HG03460 (cell line): ENCODE measurements around the gene CHM.
"Not testable (repeated sequence)": the region's sequence is repeated elsewhere in the genome, so short reads cannot be mapped to it uniquely, and the experiment has no call there.

ENCODE experiments used
- ATAC-seq: cut with Tn5 transposase; IDR thresholded peaks from one replicate; pipeline ENCODE4 v1.9.1; 2021; ENCODE audit not compliant: unreplicated experiment

Gene CHM, protein sequence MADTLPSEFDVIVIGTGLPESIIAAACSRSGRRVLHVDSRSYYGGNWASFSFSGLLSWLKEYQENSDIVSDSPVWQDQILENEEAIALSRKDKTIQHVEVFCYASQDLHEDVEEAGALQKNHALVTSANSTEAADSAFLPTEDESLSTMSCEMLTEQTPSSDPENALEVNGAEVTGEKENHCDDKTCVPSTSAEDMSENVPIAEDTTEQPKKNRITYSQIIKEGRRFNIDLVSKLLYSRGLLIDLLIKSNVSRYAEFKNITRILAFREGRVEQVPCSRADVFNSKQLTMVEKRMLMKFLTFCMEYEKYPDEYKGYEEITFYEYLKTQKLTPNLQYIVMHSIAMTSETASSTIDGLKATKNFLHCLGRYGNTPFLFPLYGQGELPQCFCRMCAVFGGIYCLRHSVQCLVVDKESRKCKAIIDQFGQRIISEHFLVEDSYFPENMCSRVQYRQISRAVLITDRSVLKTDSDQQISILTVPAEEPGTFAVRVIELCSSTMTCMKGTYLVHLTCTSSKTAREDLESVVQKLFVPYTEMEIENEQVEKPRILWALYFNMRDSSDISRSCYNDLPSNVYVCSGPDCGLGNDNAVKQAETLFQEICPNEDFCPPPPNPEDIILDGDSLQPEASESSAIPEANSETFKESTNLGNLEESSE

GRCh38 chrX:86047174-86047935 lies at the start of gene CHM:
CHM (minus strand) TSS chrX:86047558; CDS start chrX:86047532, 26 bp downstream.
- peak; percentile 99 for ATAC-seq

GRCh38 chrX:86078650-86079049 lies 31.3 kb upstream of the CHM start:
- ATAC-seq, result no peak

DNA sequence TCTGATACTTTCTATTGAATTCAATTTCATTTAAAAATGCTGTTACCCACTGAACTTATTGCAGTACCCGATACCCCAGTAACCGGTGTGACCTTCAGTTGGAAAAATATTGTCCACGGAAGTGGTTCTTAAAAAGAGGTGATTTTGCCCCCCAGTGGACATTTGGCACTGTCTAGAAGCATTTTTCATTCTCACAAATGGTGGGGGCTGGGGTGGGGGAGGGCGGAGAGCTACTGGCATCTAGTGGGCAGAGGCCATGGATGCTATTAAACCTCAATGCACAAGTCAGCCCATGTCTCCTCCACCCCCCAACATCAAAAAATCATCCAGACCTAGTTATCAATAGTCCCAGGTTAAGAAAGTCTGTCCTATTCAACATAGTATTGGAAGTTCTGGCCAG lies 19.6 kb upstream of the CHM start:
- no peak for ATAC-seq

- no peak for ATAC-seq
These were observed 14.0 kb upstream of the CHM start for GRCh38 chrX:86061407-86061806.

DNA sequence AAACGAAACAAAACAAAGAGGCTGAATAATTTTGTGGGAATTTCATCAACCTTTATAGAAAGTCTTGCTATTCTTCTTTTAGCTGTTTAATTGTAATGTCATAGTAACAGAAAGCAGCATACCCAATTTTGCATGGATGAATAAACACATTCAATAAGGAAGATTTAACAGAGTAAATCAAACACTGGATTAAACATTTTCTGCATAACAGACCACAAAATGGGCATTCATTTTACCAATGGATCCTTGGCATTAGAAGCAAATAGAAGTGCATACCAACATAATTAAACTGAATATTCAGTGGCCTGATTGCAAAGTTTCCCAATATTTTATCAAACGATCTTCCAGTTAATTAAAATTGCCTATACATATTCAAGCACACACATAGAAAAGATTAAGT lies 4.4 kb upstream of the CHM start:
- ATAC-seq, result no peak

DNA sequence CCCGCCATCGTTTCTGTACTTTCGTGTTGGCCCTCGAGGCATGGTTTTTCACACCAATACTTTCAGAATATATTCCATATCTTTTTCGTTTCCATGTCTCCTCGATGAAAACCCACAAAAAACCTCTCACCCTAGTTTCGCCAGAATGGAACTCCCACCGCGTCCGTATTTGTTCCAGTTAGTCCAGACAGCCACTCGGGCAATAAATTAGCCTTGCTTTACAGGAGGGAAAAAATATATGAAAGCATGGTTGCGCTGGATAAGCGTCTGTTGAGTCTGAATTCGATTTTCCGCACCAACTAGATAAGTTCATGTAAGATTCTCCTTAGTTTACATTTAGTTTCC lies 550 bp upstream of the CHM start:
- no peak for ATAC-seq

DNA sequence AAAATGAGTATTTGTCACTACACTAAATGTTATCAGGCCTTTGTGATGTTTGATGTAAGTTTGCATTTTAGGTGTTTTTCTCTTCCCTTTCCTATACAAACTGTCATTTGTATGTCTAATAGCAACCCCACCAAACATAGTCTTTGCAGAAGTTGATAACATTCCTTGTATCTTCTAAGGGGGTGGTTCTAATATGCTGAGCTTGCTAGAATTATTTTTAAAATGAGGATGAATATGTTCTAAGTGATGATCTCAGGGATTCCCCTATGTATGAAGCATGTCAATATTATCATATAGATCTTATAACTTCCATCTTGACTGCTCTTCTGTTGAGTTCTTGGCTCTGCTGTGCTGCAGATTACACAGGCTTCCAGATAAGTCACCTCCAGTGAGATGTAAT lies 3.1 kb downstream of the CHM start:
- no peak for ATAC-seq

DNA sequence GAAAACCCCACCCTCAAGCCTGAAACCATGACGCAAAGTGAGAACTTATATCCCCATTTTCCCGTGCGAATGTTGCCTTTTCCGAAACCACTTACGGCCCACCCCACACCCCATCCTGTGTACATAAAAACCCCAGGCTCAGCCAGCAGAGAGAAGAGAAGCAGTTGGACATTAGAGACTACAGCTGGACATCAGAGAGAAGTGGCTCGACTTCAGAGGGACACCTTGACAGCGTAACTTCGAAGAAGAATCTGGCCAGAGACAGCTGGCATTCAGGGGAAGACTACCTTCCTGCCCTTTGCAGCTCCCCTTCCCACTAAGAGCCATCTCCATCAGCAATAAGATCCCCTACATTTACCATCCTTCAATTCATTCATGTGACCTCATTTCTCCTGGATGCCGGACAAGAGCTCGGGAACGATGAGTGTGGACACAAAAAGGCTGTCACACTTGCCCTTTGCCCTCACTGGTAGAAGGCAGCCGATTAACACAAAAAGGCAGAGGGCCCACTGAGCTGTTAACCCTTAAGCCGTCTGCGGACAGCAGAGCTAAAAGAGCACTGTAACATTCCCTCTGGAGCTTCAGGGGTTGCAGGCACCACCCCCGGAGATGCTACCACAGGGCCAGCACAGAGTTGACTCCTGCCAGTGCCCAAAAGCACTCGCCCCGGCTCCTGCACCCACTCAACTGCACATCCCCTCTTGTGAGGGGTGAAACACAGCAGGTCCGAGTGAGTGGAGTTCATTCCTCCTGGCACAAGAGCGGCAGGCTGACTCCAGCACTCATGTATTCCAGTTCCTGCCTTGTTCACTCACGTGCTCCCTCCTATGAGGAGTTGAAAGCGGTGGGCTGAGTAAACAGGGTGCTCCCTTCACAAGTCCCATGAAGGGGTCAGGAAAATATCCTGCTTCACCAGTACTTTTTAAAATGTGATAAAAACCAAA lies 7.5 kb downstream of the CHM start:
- no peak for ATAC-seq

GRCh38 chrX:86033385-86033784 lies 14.0 kb downstream of the CHM start:
- no peak for ATAC-seq

DNA sequence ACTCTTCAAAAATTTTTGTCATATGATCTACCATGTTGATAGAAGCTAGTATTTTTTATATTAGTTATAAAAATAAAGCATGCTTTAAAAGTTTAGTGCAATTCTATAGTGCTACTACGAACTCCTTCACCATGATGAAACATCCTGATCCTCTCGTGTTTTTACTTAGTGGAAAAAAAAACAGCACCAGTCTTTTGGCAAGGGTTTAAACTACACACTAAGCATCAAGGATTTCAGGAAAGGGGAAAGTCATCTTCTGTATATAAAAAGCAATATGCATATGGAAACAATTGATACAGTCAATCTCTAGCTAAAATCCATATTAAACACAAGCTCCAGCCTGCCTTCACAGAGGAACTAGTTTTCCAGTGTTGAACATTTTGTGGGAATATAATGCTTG lies 18.7 kb downstream of the CHM start:
- ATAC-seq, result no peak

- no peak for ATAC-seq
These were observed 23.5 kb downstream of the CHM start for GRCh38 chrX:86023811-86024210.

DNA sequence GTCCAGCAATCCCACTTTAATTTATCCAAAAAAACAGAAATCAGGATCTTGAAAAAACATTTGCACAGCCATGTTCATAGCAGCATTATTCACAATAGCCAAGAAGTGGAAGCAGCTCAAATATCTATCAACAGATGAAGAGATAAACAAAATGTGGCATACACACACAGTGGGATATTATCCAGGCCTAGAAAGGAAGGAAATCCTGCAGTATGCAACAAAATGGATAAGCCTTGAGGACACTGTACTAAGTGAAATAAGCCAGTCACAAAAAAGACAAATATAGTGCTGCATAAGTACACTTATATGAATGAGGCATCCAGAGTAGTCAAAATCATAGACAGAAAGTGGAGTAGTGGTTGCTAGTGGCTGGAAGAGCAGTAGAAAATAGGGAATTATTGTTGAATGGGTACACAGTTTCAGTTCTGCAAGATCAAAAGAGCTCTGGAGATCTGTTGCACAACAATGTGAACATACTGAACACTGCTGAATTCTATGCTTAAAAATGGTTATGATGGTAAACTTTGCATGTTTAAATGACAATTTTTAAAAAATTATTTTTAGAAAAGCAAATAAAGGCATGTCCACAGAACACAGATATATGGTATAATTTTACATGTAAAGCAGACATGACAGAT lies 25.6 kb downstream of the CHM start:
- no peak for ATAC-seq

DNA sequence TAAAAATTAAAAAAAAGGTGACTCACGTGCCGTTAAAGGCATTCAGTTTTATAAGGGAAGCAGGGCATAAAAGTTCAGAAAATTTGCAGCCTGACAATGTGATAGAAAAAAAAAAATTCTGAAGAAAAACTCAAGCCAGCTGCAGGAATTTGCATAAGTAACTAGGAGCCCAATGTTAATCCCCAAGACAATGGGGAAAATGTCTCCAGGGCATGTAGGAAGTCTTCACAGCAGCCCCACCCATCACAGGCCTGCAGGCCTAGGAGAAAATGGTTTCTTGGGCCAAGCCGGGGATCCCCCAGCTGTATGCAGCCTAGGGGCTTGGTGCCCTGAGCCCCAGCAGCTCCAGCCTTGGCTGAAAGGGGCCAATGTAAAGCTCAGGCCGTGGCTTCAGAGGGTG lies 31.2 kb downstream of the CHM start:
- ATAC-seq, result no peak

DNA sequence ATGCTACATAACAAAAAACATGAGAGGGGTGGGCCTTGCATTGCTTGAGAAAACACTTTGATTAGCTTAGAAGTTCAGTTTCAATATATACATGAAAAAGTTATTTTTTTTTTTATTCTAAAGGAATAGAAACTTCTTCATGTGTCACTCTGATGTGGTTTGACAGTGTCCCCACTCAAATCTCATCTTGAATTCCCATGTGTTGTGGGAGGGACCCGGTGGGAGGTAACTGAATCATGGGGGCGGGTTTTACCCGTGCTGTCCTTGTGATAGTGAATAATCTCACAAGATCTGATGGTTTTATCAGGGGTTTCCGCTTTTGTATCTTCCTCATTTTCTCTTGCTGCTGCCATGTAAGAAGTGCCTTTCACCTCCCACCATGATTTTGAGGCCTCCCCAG lies 32.4 kb downstream of the CHM start:
- ATAC-seq, result not testable (repeated sequence)

DNA sequence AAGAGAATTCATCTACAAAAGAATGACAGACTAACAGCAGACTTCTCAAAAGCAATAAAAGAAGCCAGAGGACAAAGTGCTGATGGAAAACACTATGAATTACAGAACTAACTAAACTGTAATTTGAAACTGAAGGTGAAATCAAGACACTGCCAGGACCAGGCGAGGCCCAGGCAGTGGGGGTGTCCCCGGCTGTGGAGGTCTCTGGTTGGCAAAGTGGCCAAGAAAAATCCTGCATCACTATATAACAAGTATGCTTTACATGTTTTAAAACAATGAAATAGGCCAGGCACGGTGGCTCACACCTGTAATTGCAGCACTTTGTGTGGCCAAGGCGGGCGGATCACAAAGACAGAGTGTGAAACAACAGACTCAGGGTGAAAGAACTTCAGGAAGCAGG lies 32.9 kb downstream of the CHM start:
- ATAC-seq, result no peak

DNA sequence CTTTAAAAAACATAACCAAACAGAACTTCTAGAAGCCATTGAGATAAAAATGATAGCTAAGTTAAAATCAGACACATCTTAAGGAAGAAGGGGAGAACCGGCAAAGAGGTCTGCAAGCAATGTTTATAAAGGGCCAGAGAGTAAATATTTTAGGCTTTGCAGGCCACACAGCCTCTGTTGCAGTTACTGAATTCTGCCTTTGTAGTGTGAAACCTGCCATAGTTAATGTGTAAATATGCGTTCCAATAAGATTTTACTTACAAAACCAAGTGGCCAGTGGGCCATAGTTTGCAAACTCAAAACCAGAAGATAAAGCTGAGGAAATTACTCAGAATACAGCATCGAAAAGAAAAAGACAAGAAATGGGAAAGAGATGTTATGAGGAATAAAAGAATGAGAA lies 33.6 kb downstream of the CHM start:
- ATAC-seq, result no peak

GRCh38 chrX:86012188-86012587 lies 35.2 kb downstream of the CHM start:
- ATAC-seq, result no peak

GRCh38 chrX:86009803-86010202 lies 37.6 kb downstream of the CHM start:
- not testable (repeated sequence) for ATAC-seq

DNA sequence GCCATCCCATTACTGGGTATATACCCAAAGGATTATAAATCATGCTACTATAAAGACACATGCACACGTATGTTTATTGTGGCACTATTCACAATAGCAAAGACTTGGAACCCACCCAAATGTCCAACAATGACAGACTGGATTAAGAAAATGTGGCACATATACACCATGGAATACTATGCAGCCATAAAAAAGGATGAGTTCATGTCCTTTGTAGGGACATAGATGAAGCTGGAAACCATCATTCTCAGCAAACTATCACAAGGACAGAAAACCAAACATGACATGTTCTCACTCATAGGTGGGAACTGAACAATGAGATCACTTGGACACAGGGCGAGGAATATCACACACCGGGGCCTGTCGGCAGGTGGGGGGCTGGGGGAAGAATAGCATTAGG lies 39.5 kb downstream of the CHM start:
- ATAC-seq, result not testable (repeated sequence)
